Neural cell (in vitro differentiated cells): ENCODE measurements around the gene NT5C3A. TPM values are rescaled to one million over a fixed set of nuclear protein-coding genes. Genes with fewer than 3 reads are reported as not detected.

Experiments used
- H2AFZ ChIP-seq: fragments of 200-600, 300-800 bp; sonication (generic), shearing (Covaris generic); 2 replicates; pipeline ENCODE4 v1.6.0; 2014; ENCODE audit warnings: low read depth, mild to moderate bottlenecking, antibody characterized with exemption, low read length, moderate library complexity
- H3F3A ChIP-seq: fragments of 200-600 bp; shearing (Covaris generic); 2 replicates; pipeline ENCODE4 v1.6.1; 2016; ENCODE audit warnings: mild to moderate bottlenecking, moderate library complexity, mixed read lengths, antibody characterized with exemption, low read length; ENCODE audit not compliant: insufficient read depth, poor library complexity, severe bottlenecking
- H3K27ac ChIP-seq: fragments of 200-600, 300-800 bp; sonication (generic), shearing (Covaris generic); 2 replicates; pipeline ENCODE4 v1.5.1; 2014; ENCODE audit warnings: mild to moderate bottlenecking, low read length, moderate library complexity
- H3K27me3 ChIP-seq: fragments of 300-800, 200-600 bp; sonication (generic), shearing (Covaris generic); 2 replicates; pipeline ENCODE4 v1.6.0; 2014; ENCODE audit warnings: mild to moderate bottlenecking, low read depth, low read length, moderate library complexity; ENCODE audit not compliant: insufficient read depth
- H3K36me3 ChIP-seq: fragments of 300-800, 200-600 bp; sonication (generic), shearing (Covaris generic); 2 replicates; pipeline ENCODE4 v1.5.1; 2014; ENCODE audit warnings: mild to moderate bottlenecking, antibody characterized with exemption, low read length, moderate library complexity; ENCODE audit not compliant: insufficient read depth
- H3K4me2 ChIP-seq: fragments of 300-800, 200-600 bp; sonication (generic), shearing (Covaris generic); 2 replicates; pipeline ENCODE4 v1.6.0; 2014; ENCODE audit warnings: mild to moderate bottlenecking, low read length
- H3K4me3 ChIP-seq: fragments of 300-800, 200-600 bp; sonication (generic), shearing (Covaris generic); 2 replicates; pipeline ENCODE4 v1.5.1; 2014; ENCODE audit warnings: mild to moderate bottlenecking, low read length, moderate library complexity
- H3K79me2 ChIP-seq: fragments of 200-600 bp; shearing (Covaris generic); replicated peaks from 2 replicates; pipeline ENCODE4 v1.6.0; 2014; ENCODE audit warnings: mild to moderate bottlenecking, low read length, moderate library complexity; ENCODE audit not compliant: insufficient read depth
- H3K9ac ChIP-seq: fragments of 300-800, 200-600 bp; sonication (generic), shearing (Covaris generic); 2 replicates; pipeline ENCODE4 v1.6.1; 2016; ENCODE audit warnings: mild to moderate bottlenecking, low read length, mixed read lengths
- H3K9me2 ChIP-seq: fragments of 200-600 bp; shearing (Covaris generic); 2 replicates; pipeline ENCODE4 v1.6.1; 2016; ENCODE audit warnings: mild to moderate bottlenecking, low read length, mixed read lengths; ENCODE audit not compliant: insufficient read depth
- H3K9me3 ChIP-seq: fragments of 200-600, 300-800 bp; sonication (generic), shearing (Covaris generic); 2 replicates; pipeline ENCODE4 v1.6.1; 2016; ENCODE audit warnings: mild to moderate bottlenecking, mixed run types, low read length, moderate library complexity, mixed read lengths
- H4K20me1 ChIP-seq: fragments of 200-600 bp; shearing (Covaris generic); 2 replicates; pipeline ENCODE4 v1.6.1; 2016; ENCODE audit warnings: mild to moderate bottlenecking, mixed run types; ENCODE audit not compliant: insufficient read depth
- CTCF ChIP-seq: fragments of 450-650 bp; IDR thresholded peaks from 2 replicates; pipeline ENCODE4 v1.5.1; 2014; ENCODE audit warnings: antibody characterized with exemption, mild to moderate bottlenecking, moderate library complexity; ENCODE audit not compliant: poor library complexity, severe bottlenecking
- EP300 ChIP-seq: fragments of 450-650 bp; conservative IDR thresholded peaks from 2 replicates; pipeline ENCODE4 v1.6.1; 2014; ENCODE audit warnings: antibody characterized with exemption, mild to moderate bottlenecking, moderate library complexity; ENCODE audit not compliant: poor library complexity, severe bottlenecking
- EZH2 ChIP-seq: fragments of 200-600, 300-800 bp; shearing (Covaris generic), sonication (generic); IDR thresholded peaks from 2 replicates; pipeline ENCODE4 v1.6.1; 2014; ENCODE audit warnings: antibody characterized with exemption, low read length, borderline replicate concordance, mild to moderate bottlenecking; ENCODE audit not compliant: insufficient read depth, poor library complexity, severe bottlenecking
- MXI1 ChIP-seq: fragments of 450-650 bp; conservative IDR thresholded peaks from 2 replicates; pipeline ENCODE4 v1.6.1; 2014; ENCODE audit warnings: antibody characterized with exemption, mild to moderate bottlenecking; ENCODE audit not compliant: poor library complexity, severe bottlenecking
- POLR2AphosphoS5 ChIP-seq: IDR thresholded peaks from 2 replicates; pipeline ENCODE4 v1.6.1; 2012
- RAD21 ChIP-seq: fragments of 450-650 bp; conservative IDR thresholded peaks from 2 replicates; pipeline ENCODE4 v1.6.1; 2014; ENCODE audit warnings: antibody characterized with exemption, mild to moderate bottlenecking, moderate library complexity
- REST ChIP-seq: IDR thresholded peaks from 2 replicates; pipeline ENCODE4 v1.6.1; 2012; ENCODE audit warnings: borderline replicate concordance
- SMC3 ChIP-seq: fragments of 450-650 bp; conservative IDR thresholded peaks from 2 replicates; pipeline ENCODE4 v1.6.1; 2014; ENCODE audit warnings: antibody characterized with exemption, mild to moderate bottlenecking, moderate library complexity; ENCODE audit not compliant: poor library complexity
- TAF1 ChIP-seq: IDR thresholded peaks from 2 replicates; pipeline ENCODE4 v1.6.1; 2012; ENCODE audit warnings: low read depth
- polyA plus RNA-seq: library from polyadenylated mRNA; depleted of rRNA; stranded (reverse); fragments of >200 nt; gene quantifications from 2 replicates; pipeline ENCODE4 v1.2.3, GENCODE V29; 2014

Gene NT5C3A
- polyA plus RNA-seq, 1 donor from 2014 or later = 99.2 TPM

DNA sequence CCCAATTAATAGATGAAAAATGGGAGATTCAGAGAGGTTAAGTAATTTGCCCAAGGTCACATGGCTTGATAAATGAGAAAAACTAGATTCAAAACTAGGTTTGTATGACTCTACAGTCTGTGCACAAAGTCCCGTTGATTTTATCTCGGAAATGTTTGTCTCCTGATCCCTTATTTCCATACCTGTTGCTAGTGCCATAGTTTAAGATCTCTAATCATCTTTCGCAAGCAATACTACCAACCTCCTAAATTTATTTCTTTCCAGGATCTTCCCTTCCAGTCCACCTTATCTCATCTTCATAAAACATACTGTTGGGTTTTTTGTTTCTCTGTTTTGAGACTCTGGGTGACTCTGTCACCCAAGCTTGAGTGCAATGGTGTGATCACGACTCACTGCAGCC is 2.9 kb downstream of the NT5C3A start:
- Histone ChIP-seq H2AFZ (no peak overlapping the region), H3K36me3 (peaks cover 4% of the 10 kb centered on the region), H3K27ac (no peak overlapping the region), H3K4me3 (no peak overlapping the region), H3K9me3 (no peaks in the 10 kb centered on the region), H4K20me1 (peaks cover 7% of the 10 kb centered on the region), H3F3A (peaks cover 3% of the 10 kb centered on the region), H3K79me2 (peaks cover 66% of the 10 kb centered on the region), H3K9me2 (no peaks in the 10 kb centered on the region), H3K27me3 (no peaks in the 10 kb centered on the region), H3K4me2 (no peak overlapping the region), H3K9ac (no peak overlapping the region)
- TF ChIP-seq EP300 (no peak), EZH2 (no peak), TAF1 (no peak), POLR2AphosphoS5 (no peak), MXI1 (no peak), CTCF (no peak), SMC3 (no peak), REST (no peak)

GRCh38 chr7:33055158-33055557 is 7.4 kb downstream of the NT5C3A start:
- Histone ChIP-seq H3K9me3 (no peaks in the 10 kb centered on the region), H3K4me3 (no peak overlapping the region), H3K79me2 (peaks cover 77% of the 10 kb centered on the region), H3K4me2 (no peak overlapping the region), H3K36me3 (peaks cover 4% of the 10 kb centered on the region), H3K27me3 (no peaks in the 10 kb centered on the region), H3K27ac (no peak overlapping the region), H4K20me1 (no peaks in the 10 kb centered on the region), H3K9me2 (no peaks in the 10 kb centered on the region), H2AFZ (no peak overlapping the region), H3K9ac (no peak overlapping the region), H3F3A (no peaks in the 10 kb centered on the region)
- TF ChIP-seq SMC3 = no peak
- TF ChIP-seq POLR2AphosphoS5 = no peak
- no peak for TF ChIP-seq EZH2
- no peak for TF ChIP-seq MXI1
- TF ChIP-seq REST = no peak
- TF ChIP-seq RAD21 = no peak
- TF ChIP-seq TAF1 = no peak
- TF ChIP-seq EP300 = no peak
- no peak for TF ChIP-seq CTCF
